HEK293 (cell line): ENCODE measurements around the gene BUD23.

Experiments
- KLF16 ChIP-seq: fragments of 450-650 bp; formaldehyde crosslinking; IDR thresholded peaks from 2 replicates; pipeline ENCODE4 v1.5.1; 2017; ENCODE audit warnings: missing biosample characterization, missing genetic modification characterization
- PRDM10 ChIP-seq: fragments of 450-650 bp; formaldehyde crosslinking; IDR thresholded peaks from 2 replicates; pipeline ENCODE4 v1.5.1; 2016; ENCODE audit warnings: missing biosample characterization, missing genetic modification characterization
- ZNF624 ChIP-seq: fragments of 450-650 bp; formaldehyde crosslinking; IDR thresholded peaks from 2 replicates; pipeline ENCODE4 v1.5.1; 2017; ENCODE audit warnings: missing biosample characterization, missing genetic modification characterization
- ZSCAN5A ChIP-seq: fragments of 450-650 bp; formaldehyde crosslinking; IDR thresholded peaks from 2 replicates; pipeline ENCODE4 v1.5.1; 2016; ENCODE audit warnings: missing biosample characterization, missing genetic modification characterization

GRCh38 chr7:73723813-73724212 is 40.4 kb downstream of the BUD23 start:
- TF ChIP-seq KLF16 (tag by site-specific recombination) (no peak), PRDM10 (tag by site-specific recombination) (no peak), ZNF624 (tag by site-specific recombination) (no peak), ZSCAN5A (tag by site-specific recombination) (no peak)
